WTC11 (cell line): ENCODE data around the gene IL36RN. TPM values are rescaled to one million over a fixed set of nuclear protein-coding genes. Genes with fewer than 3 reads are reported as not detected.

Experiments used
- ATAC-seq: fragments of 200-7000 bp; cut with Tn5 transposase; 2 replicates; pipeline ENCODE4 v1.10.0; 2021; ENCODE audit warnings: mild to moderate bottlenecking, moderate library complexity
- CTCF ChIA-PET: fragments of 300-600 bp; sonication (Branson Sonifier 250); formaldehyde crosslinking; loops from one replicate; lab custom pipeline; 2021; ENCODE audit warnings: antibody characterized with exemption; lab: Charles Lee
- POLR2A ChIA-PET: fragments of 350-600 bp; sonication (Branson Sonifier 250); formaldehyde crosslinking; loops from one replicate; lab custom pipeline; 2021; ENCODE audit warnings: antibody characterized with exemption; lab: Charles Lee
- DNase-seq: peaks from one replicate; pipeline ENCODE4 v3.0.0; 2021; ENCODE audit warnings: low spot score
- H3K27ac Mint-ChIP-seq: 2 replicates; pipeline ENCODE4 v1.8.0; 2021; ENCODE audit warnings: mixed read lengths
- H3K27me3 Mint-ChIP-seq: 2 replicates; pipeline ENCODE4 v1.8.0; 2021; ENCODE audit warnings: low read depth, mild to moderate bottlenecking, moderate library complexity, mixed read lengths
- H3K36me3 Mint-ChIP-seq: 2 replicates; pipeline ENCODE4 v1.8.0; 2021; ENCODE audit warnings: mixed read lengths
- H3K4me1 Mint-ChIP-seq: 2 replicates; pipeline ENCODE4 v1.8.0; 2022; ENCODE audit warnings: mixed read lengths
- H3K4me3 Mint-ChIP-seq: 2 replicates; pipeline ENCODE4 v1.8.0; 2021; ENCODE audit warnings: mild to moderate bottlenecking, moderate library complexity, mixed read lengths
- H3K9me3 Mint-ChIP-seq: 2 replicates; pipeline ENCODE4 v1.8.0; 2021; ENCODE audit warnings: mixed read lengths
- CREM ChIP-seq: sonication (generic); formaldehyde crosslinking; IDR thresholded peaks from 2 replicates; pipeline ENCODE4 v1.8.1; 2022; ENCODE audit warnings: mild to moderate bottlenecking, missing genetic modification reagents, moderate library complexity
- CTCF ChIP-seq: fragments of 200-600 bp; IDR thresholded peaks from 2 replicates; pipeline ENCODE4 v1.8.0; 2022; ENCODE audit warnings: antibody characterized with exemption
- E2F1 ChIP-seq: sonication (generic); formaldehyde crosslinking; IDR thresholded peaks from 2 replicates; pipeline ENCODE4 v1.8.0; 2022; ENCODE audit warnings: mild to moderate bottlenecking, missing genetic modification reagents
- ESRRA ChIP-seq: sonication (generic); formaldehyde crosslinking; IDR thresholded peaks from 2 replicates; pipeline ENCODE4 v1.8.1; 2022; ENCODE audit warnings: mild to moderate bottlenecking, missing genetic modification reagents, borderline replicate concordance
- FOXP1 ChIP-seq: sonication (generic); formaldehyde crosslinking; IDR thresholded peaks from 2 replicates; pipeline ENCODE4 v1.8.0; 2022; ENCODE audit warnings: missing genetic modification reagents, mild to moderate bottlenecking, moderate library complexity, borderline replicate concordance
- FOXP4 ChIP-seq: sonication (generic); formaldehyde crosslinking; IDR thresholded peaks from 2 replicates; pipeline ENCODE4 v1.8.0; 2022; ENCODE audit warnings: mild to moderate bottlenecking, missing genetic modification reagents
- GTF2I ChIP-seq: fragments of 250-450 bp; sonication (Bioruptor Pico); conservative IDR thresholded peaks from 2 replicates; pipeline ENCODE4 v1.4.0; 2021; ENCODE audit warnings: mild to moderate bottlenecking
- HMGA2 ChIP-seq: fragments of 250-450 bp; sonication (Bioruptor Pico); IDR thresholded peaks from 2 replicates; pipeline ENCODE4 v1.4.0; 2021; ENCODE audit warnings: mild to moderate bottlenecking, moderate library complexity
- NFYB ChIP-seq: sonication (generic); formaldehyde crosslinking; conservative IDR thresholded peaks from 2 replicates; pipeline ENCODE4 v1.8.0; 2022; ENCODE audit warnings: low read depth, missing genetic modification reagents
- NR1H2 ChIP-seq: sonication (generic); formaldehyde crosslinking; IDR thresholded peaks from 2 replicates; pipeline ENCODE4 v1.9.0; 2021; ENCODE audit warnings: mild to moderate bottlenecking, moderate library complexity, missing genetic modification reagents
- OVOL2 ChIP-seq: fragments of 250-450 bp; sonication (Bioruptor Pico); IDR thresholded peaks from 2 replicates; pipeline ENCODE4 v1.9.0; 2021; ENCODE audit warnings: mild to moderate bottlenecking, borderline replicate concordance
- RORB ChIP-seq: fragments of 250-450 bp; sonication (Bioruptor Pico); IDR thresholded peaks from 2 replicates; pipeline ENCODE4 v1.9.0; 2021; ENCODE audit warnings: mild to moderate bottlenecking
- TCF7 ChIP-seq: sonication (generic); formaldehyde crosslinking; IDR thresholded peaks from 2 replicates; pipeline ENCODE4 v1.8.0; 2022; ENCODE audit warnings: mild to moderate bottlenecking, low read depth, missing genetic modification reagents, moderate library complexity
- TP53 ChIP-seq: sonication (generic); formaldehyde crosslinking; IDR thresholded peaks from 2 replicates; pipeline ENCODE4 v1.8.1; 2023; ENCODE audit warnings: mild to moderate bottlenecking, missing genetic modification reagents
- ZBTB43 ChIP-seq: sonication (generic); formaldehyde crosslinking; IDR thresholded peaks from 2 replicates; pipeline ENCODE4 v1.8.1; 2023; ENCODE audit warnings: mild to moderate bottlenecking, missing genetic modification reagents
- ZNF232 ChIP-seq: sonication (generic); formaldehyde crosslinking; IDR thresholded peaks from 2 replicates; pipeline ENCODE4 v1.8.0; 2022; ENCODE audit warnings: mild to moderate bottlenecking, missing genetic modification reagents
- ZNF281 ChIP-seq: sonication (generic); formaldehyde crosslinking; IDR thresholded peaks from 2 replicates; pipeline ENCODE4 v1.8.0; 2023; ENCODE audit warnings: mild to moderate bottlenecking, missing genetic modification reagents
- ZNF416 ChIP-seq: fragments of 250-450 bp; sonication (Bioruptor Pico); IDR thresholded peaks from 2 replicates; pipeline ENCODE4 v1.9.0; 2021; ENCODE audit warnings: mild to moderate bottlenecking, inconsistent platforms
- ZNF425 ChIP-seq: fragments of 250-450 bp; sonication (Bioruptor Pico); conservative IDR thresholded peaks from 2 replicates; pipeline ENCODE4 v1.9.0; 2021; ENCODE audit warnings: mild to moderate bottlenecking
- ZNF512 ChIP-seq: sonication (generic); formaldehyde crosslinking; IDR thresholded peaks from 2 replicates; pipeline ENCODE4 v1.8.1; 2022; ENCODE audit warnings: missing genetic modification reagents, borderline replicate concordance
- total RNA-seq: library from RNA; stranded (reverse); gene quantifications from 3 replicates; pipeline ENCODE4 v1.2.3, GENCODE V29; 2021

The IL36RN gene
- total RNA-seq, 1 experiment from 2014 or later, result not detected

GRCh38 chr2:113052396-113052917 lies 6.5 kb upstream of the IL36RN start, which contains the start of gene IL36B (continued):
- TF ChIP-seq ZNF512 (CRISPR knock-in tag) (no peak), NR1H2 (CRISPR knock-in tag) (no peak)

- peaks cover 54% of the 10 kb centered on the region for H3K27me3 Mint-ChIP-seq
- POLR2A ChIA-PET, result no interaction called here
- DNase-seq (no peak), ATAC-seq (no peak)
- TF ChIP-seq GTF2I (no peak), TP53 (CRISPR knock-in tag) (no peak), CREM (CRISPR knock-in tag) (no peak), NR1H2 (CRISPR knock-in tag) (no peak), NFYB (CRISPR knock-in tag) (no peak), ZNF281 (no peak), ZBTB43 (CRISPR knock-in tag) (no peak), HMGA2 (no peak), CTCF (no peak)
- no peak overlapping the region for H3K4me3 Mint-ChIP-seq
- no peaks in the 10 kb centered on the region for H3K4me1 Mint-ChIP-seq
- CTCF ChIA-PET, result no interaction called here
- H3K9me3 Mint-ChIP-seq, result peaks cover 68% of the 10 kb centered on the region
- no peak overlapping the region for H3K27ac Mint-ChIP-seq
- peaks cover 36% of the 10 kb centered on the region for H3K36me3 Mint-ChIP-seq
Measured at GRCh38 chr2:113053666-113054065, 5.3 kb upstream of the IL36RN start.

GRCh38 chr2:113054066-113054465 lies 4.9 kb upstream of the IL36RN start:
- DNase-seq (no peak), ATAC-seq (no peak)
- CTCF ChIA-PET, result no interaction called here
- Mint-ChIP-seq H3K36me3 (peaks cover 36% of the 10 kb centered on the region), H3K27me3 (peaks cover 58% of the 10 kb centered on the region), H3K9me3 (peaks cover 65% of the 10 kb centered on the region), H3K27ac (no peak overlapping the region), H3K4me1 (no peaks in the 10 kb centered on the region), H3K4me3 (no peak overlapping the region)
- POLR2A ChIA-PET, result no interaction called here
- TF ChIP-seq ZNF232 (CRISPR knock-in tag), result no peak
- TF ChIP-seq E2F1 (CRISPR knock-in tag), result no peak
- TF ChIP-seq NR1H2 (CRISPR knock-in tag), result no peak
- TF ChIP-seq RORB, result no peak
- TF ChIP-seq FOXP4 (CRISPR knock-in tag), result no peak
- TF ChIP-seq ZNF416 (CRISPR knock-in tag), result no peak
- no peak for TF ChIP-seq ESRRA (CRISPR knock-in tag)
- TF ChIP-seq TCF7 (CRISPR knock-in tag), result no peak
- TF ChIP-seq FOXP1 (CRISPR knock-in tag), result no peak
- no peak for TF ChIP-seq OVOL2
- no peak for TF ChIP-seq ZNF425 (CRISPR knock-in tag)
